PFSK-1 (cell line): Measurements from ENCODE around the gene ZNF530. TPM values are rescaled to one million over a fixed set of nuclear protein-coding genes. Genes with fewer than 3 reads are reported as not detected.
A peak's percentile ranks its signal among the peaks of the same experiment; 100 is the strongest.

ENCODE experiments used
- FOXP2 ChIP-seq: optimal IDR thresholded peaks from 2 replicates; pipeline ENCODE3; 2011; ENCODE audit warnings: borderline replicate concordance, control low read depth, inconsistent platforms; ENCODE audit not compliant: insufficient read depth; ENCODE audit errors: extremely low read length, extremely low read depth
- POLR2AphosphoS5 ChIP-seq: IDR thresholded peaks from 2 replicates; pipeline ENCODE4 v1.6.1; 2012; ENCODE audit warnings: low read depth, mild to moderate bottlenecking, control low read depth, low read length, moderate library complexity
- REST ChIP-seq, 2 experiments: IDR thresholded peaks; 2 replicates each; pipeline versions ENCODE4 v1.6.1 to v1.8.0; 2011 to 2012; ENCODE audit warnings: low read depth in 2 of 2, low read length in 2 of 2, control low read depth in 1 of 2, inconsistent platforms in 1 of 2, mild to moderate bottlenecking in 1 of 2, moderate library complexity in 1 of 2; ENCODE audit not compliant: insufficient read depth in 1 of 2
- SIN3A ChIP-seq: IDR thresholded peaks from 2 replicates; pipeline ENCODE4 v1.6.1; 2012; ENCODE audit warnings: mild to moderate bottlenecking, low read length, moderate library complexity, borderline replicate concordance; ENCODE audit not compliant: insufficient read depth
- TAF1 ChIP-seq: IDR thresholded peaks from 2 replicates; pipeline ENCODE4 v1.6.1; 2012; ENCODE audit warnings: low read length, control low read depth, borderline replicate concordance; ENCODE audit not compliant: insufficient read depth
- polyA plus RNA-seq: library from polyadenylated mRNA; unstranded; fragments of >200 nt; gene quantifications from one replicate; pipeline ENCODE4 v1.2.1, GENCODE V29; 2012; ENCODE audit warnings: low read depth, missing spikeins; ENCODE audit not compliant: insufficient read length

Gene ZNF530
- 2.3 TPM for polyA plus RNA-seq

- peak; percentile 67 for TF ChIP-seq POLR2AphosphoS5
- TF ChIP-seq SIN3A, result 0 out of 2 replicates have a peak, but pooled peaks have one; percentile 87
- TF ChIP-seq REST (IDR thresholded peaks at IDR 0.05; ENCODE audit: insufficient read depth in 1 of 2, low read depth in 2 of 2, low read length in 2 of 2), result no peak
- TF ChIP-seq FOXP2, result peak; percentile 32
- TF ChIP-seq TAF1, result peak; percentile 51; the same call in 1 of the 2 replicates
Measured at GRCh38 chr19:57599761-57600383, at the start of gene ZNF530. TSS of gene ZNF530 (plus strand) at chr19:57599885. CDS start at chr19:57604346, 4,461 bp downstream.

GRCh38 chr19:57552432-57552831 lies 47.3 kb upstream of the ZNF530 start:
- TF ChIP-seq SIN3A (no peak), FOXP2 (no peak), POLR2AphosphoS5 (no peak), REST (IDR thresholded peaks at IDR 0.05; ENCODE audit: insufficient read depth in 1 of 2, low read depth in 2 of 2, low read length in 2 of 2) (no peak), TAF1 (no peak)

GRCh38 chr19:57557659-57558058 lies 42.0 kb upstream of the ZNF530 start:
- TF ChIP-seq POLR2AphosphoS5 (no peak), REST (IDR thresholded peaks at IDR 0.05; ENCODE audit: insufficient read depth in 1 of 2, low read depth in 2 of 2, low read length in 2 of 2) (no peak), SIN3A (no peak), FOXP2 (no peak), TAF1 (no peak)

- TF ChIP-seq FOXP2 (no peak), TAF1 (no peak), SIN3A (no peak), POLR2AphosphoS5 (no peak), REST (IDR thresholded peaks at IDR 0.05; ENCODE audit: insufficient read depth in 1 of 2, low read depth in 2 of 2, low read length in 2 of 2) (no peak)
Measured at GRCh38 chr19:57558525-57558924, 41.2 kb upstream of the ZNF530 start.
